ENCODE measurements around the gene ITGA2.

Gene ITGA2

DNA sequence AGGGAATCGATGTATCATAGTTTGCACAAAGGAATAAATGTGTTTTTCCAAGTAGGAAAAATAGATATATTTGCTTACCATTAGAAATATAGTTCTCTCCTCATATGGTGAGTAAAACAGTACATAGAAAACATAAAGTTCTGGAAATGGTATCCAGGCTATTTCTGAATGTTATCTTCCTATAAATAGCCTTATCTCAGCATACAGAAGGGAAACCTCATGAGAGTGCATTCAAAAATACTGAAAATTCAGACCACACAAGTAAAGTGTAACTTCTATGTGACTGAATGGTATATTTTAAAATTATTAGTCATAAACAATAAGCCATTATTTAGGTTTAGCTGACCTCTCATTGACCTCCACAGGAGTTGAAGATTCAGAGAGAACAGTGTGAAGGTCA, 76.9 kb downstream of the ITGA2 start:
- DNase-seq: no peak

DNA sequence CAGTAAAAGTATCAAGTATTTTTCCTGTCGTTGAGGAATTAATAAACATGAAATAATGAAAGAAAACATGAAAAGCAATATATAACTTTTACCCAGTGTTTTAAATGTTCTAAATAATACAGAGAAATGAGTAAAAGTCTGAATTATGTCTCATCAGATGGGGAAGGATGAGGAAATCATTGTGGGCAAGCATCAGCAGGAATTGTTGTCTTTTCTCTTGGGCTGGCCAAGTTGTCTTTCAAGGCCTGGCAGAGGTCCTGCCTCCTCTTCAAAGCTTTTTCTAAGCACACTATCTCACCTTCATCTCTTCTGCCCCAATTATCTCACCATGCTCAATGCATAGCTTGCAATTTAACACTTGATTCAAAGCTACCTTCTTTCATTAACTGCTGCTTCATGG, 78.5 kb downstream of the ITGA2 start:
- no peak for DNase-seq

DNA sequence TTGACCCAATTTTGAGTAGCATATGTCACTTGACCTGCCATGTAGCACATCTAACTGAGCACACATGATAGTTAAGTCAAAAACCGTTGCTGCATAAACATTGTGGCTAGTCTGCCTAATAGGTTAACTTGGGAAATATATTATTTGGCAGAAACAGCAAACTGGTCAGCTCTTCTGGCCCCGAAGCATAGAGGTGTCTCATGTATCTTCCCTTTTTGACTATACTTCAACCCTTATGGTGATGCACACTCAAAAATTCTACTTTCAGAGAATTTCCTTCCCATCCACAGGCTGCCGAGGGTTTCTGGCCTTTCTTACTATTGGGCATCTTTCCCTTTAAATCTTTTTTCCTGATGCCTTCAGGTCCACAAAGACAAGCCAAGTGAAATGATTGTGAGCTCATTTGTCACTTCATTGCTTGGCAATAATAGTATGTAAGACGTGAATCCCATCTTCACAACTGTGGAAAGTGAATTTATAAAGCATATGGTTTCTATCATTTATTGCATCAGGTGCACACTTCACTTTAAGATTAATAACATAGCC, 79.2 kb downstream of the ITGA2 start:
- DNase-seq: no peak

DNA sequence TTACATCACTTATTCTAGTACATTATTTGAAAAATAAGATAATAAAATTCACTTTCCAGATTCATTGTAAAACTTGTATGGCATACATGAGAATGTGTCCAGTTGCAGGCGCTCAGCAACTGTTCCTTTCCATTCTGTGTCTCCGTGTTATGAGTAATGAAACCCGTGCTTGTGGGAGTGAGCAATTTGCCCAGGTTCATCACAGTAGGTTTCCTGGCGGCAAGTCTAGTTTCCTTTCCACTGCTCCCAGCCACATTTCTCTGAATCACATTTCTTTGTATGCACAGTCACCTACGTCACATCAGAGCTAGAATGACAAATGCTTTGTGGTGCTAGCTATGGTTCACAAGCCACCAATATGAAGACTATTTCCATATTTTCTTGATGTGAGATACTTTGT, 80.5 kb downstream of the ITGA2 start:
- DNase-seq: no peak

DNA sequence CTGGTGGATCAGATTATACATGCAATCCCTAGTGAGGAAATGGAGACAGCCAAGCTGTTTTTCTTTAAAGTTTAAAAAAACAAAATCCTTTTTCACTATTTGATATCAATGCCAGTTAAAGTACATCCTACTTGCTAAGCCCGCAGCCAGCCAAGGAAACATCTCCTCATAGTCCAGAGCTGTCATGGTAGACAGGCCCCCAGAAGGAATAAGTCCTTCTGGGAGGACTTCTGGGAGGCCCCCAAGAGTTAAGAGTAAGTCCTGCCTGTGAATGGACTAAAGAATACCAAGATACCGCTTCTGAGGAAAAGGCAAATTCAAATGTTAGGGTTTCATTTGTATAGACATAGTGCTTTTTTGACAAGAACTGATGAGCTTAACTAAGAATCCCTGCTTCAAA, 82.1 kb downstream of the ITGA2 start:
- no peak for DNase-seq

DNA sequence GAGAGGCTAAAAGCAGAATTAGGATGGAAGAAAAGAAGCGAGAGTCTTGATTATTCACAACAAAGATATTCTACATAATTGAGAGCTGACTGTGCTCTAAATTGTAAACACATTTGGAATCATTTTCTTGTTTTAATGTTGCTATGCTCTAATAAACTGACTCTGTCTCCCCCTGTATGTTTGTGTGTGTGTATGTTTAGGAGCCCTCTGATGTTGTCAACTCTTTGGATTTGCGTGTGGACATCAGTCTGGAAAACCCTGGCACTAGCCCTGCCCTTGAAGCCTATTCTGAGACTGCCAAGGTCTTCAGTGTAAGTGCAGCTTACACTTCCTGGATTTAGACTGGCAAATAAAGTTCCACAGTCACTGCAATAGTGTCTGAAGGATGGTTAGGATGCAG, 82.6 kb downstream of the ITGA2 start:
- no peak for DNase-seq

DNA sequence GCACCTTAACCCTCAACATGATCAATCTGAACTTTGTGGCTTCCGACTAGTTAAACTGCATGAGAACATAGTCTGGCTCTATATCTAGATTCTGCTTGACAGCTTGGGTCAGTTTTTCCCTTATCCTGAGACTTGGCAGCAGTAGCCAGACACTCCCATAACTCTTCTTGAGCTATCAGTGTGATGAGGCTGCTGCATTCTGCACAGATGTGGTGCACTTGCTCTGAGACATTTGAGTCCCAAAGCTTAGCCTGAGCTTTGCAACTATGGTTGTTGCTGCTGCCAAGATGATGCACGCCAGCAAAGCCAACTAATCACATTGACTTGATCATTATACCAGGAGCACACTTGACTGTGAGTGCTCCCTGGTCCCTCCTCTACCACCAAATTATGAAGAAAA, 84.2 kb downstream of the ITGA2 start:
- DNase-seq: no peak

DNA sequence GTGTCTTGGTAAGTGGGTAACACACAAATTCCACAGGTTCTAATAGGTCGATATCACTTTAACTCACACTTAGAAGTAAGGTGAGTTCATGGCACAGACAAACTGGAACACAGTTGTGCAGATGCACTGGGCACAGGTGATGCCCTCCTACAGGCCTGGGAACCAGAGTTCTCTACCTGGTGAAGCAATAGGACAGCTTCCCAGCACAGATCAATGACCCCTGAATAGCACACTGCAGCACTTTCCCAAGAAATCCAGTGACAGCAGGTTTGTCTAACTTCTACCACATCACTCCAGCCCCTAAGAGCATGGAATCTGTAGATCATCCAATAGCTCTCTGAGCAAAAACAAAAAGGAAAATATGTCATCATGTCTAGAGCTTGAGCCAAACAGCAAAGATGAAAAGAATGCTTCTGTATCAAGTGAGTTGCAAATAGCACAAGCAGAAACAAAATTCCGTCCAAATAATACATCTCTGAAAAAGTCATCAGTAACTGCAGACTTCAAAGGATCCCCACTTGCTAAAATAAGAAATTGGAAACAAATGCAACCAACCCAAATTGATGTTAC, 86.9 kb downstream of the ITGA2 start:
- DNase-seq: no peak

DNA sequence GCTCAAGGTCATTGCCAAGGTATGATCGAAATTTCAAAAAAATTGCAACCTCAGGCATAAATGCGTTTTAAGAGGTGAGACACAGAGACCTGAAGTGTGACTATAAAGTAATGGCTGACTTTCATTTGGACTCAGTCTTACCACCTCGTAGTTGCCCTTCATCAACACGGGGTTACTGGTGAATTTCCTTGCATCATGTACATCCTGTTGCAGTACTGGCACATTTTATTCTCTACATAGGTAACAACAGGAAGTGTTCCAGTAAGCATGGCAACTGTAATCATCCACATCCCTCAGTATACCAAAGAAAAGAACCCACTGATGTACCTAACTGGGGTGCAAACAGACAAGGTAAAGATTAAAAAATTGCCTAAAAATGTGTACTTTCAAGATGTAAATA, 91.1 kb downstream of the ITGA2 start:
- no peak for DNase-seq

DNA sequence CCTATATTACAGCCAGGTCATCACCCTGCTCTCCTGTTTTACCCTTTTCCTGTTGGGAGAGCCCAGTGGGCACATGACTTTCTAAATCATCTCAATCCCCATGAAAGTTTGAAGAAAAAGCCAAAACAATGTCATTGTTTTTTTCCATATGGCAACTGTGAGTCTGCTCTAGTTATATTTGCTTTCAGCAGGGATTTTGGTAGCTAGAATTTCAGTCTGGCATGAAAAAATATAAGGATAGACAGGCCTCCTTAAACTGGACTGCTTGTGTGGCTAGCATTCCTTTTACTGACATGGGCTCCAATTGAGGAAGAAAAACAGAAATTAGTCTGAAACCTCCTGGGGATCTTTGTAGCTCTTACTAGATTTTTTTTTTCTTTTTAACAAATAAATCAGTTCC, 94.8 kb downstream of the ITGA2 start:
- no peak for DNase-seq

DNA sequence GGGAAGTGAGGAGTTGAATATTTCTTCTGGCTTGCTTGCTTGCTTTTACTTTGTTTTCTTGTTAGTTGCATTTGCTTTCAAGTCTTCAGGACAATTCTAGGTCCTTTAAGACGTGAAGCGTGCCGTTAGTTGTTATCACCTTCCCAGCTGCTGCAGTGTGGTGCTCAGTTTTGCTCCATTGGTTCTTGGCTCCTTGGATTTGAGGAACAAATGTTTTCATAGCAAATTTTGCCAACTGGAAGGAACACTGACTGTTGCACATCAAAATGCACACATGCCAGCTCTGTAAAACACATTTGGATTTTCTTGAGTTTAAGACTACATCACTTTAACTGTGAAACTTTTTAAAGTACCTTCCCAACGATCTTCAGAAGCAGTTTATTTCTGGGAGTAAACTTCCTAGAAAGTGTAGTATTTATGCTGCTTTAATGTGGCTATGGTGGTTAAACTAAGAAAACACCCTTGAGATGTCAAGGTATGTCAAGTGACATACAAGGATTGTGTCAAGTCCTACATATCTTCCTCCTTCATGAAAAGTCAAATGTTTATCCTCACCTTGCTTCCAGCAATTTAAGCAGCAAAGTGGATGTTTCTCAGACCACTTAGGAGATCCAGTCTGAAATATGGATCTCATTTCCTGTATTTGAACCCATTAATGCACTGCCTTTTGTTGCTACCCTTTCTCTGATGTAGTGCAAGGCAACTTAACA, 95.5 kb downstream of the ITGA2 start:
- no peak for DNase-seq

DNA sequence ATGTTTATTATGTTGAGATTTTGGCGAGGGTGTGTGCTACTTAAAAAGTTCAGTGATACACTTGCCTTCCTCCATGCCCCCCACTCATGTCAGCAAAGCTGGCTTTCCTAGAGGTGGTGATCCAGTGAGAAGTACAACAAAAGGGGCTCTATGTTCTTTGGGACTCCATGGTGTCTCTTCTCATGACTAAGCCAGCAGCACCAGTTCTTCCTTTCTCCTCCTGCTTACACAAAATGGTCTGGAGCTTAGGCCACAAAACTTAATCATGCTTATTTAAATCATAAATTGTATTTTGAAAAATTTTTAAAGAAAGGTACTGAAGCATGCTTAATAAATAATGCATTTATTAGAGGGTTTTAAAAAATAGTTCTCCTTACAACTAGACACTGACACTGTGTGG, 98.0 kb downstream of the ITGA2 start:
- DNase-seq: no peak

DNA sequence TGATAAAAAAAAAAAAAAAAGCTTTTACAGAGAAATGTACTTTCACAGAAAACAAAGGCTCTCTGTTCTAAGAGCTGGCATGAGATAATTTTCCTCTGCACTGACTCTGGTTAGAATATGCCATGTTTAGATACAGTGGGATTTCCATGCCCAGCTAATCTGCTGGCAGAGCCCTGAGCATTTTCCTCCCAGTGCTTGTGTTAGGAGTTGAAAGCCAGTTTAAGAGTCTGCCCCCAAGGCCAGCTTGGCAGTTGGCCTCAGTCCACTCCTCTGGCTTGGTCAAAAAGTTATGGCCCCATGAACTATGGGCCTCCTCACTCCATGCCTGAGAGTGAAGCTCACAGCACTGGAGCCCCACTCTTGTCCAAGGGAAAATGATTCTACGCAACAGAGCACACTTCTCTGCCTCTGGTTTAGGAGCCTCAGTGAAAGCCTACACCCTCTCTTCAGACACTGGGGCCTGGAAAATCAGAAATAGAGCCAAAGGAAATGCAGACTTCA, 98.5 kb downstream of the ITGA2 start:
- DNase-seq: no peak

DNA sequence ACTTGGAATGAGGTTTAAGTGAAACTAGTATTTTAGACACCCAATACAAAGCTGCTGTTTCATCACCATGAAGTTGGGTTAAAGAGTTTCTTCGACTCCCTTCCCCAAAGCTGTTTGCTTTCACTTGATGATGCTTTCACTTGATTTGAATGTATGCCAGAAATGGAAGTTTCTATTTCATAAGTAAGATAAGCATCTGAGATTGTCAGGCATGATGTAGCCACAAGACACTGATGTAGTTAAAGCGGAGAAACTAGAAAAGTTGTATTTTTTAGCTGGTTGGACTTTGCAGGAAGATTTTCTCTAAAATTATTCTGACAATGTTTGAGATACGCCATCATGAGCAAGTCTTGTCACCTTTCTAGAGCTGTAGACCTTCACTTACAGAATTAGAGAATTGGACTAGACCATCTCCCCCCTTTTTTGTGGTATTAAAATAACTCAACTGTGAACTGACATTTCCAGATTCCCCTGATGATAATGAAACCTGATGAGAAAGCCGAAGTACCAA, 100.4 kb downstream of the ITGA2 start:
- DNase-seq: no peak

DNA sequence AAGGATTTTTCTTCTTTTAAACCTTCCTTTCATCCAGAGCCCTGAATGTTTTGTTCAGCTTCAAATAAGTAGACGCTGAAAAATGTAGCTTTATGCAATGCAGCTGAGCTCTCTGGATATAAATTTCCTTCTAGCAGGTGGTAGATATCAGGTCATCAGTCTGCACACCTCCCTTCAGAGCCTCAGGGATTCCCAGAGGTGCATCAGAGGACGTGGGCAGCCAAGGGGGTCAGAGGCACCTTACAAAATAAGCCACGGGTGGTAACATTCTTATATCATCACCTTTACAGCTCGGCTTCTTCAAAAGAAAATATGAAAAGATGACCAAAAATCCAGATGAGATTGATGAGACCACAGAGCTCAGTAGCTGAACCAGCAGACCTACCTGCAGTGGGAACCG, 101.1 kb downstream of the ITGA2 start:
- DNase-seq: no peak

DNA sequence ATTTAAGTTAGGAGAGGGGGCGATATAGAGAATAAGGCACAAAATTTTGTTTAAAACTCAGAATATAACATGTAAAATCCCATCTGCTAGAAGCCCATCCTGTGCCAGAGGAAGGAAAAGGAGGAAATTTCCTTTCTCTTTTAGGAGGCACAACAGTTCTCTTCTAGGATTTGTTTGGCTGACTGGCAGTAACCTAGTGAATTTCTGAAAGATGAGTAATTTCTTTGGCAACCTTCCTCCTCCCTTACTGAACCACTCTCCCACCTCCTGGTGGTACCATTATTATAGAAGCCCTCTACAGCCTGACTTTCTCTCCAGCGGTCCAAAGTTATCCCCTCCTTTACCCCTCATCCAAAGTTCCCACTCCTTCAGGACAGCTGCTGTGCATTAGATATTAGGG, 102.1 kb downstream of the ITGA2 start:
- DNase-seq: no peak

DNA sequence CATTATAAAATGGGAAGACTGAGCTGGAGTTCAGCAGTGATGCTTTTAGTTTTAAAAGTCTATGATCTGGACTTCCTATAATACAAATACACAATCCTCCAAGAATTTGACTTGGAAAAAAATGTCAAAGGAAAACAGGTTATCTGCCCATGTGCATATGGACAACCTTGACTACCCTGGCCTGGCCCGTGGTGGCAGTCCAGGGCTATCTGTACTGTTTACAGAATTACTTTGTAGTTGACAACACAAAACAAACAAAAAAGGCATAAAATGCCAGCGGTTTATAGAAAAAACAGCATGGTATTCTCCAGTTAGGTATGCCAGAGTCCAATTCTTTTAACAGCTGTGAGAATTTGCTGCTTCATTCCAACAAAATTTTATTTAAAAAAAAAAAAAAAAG, 103.1 kb downstream of the ITGA2 start:
- no peak for DNase-seq

DNA sequence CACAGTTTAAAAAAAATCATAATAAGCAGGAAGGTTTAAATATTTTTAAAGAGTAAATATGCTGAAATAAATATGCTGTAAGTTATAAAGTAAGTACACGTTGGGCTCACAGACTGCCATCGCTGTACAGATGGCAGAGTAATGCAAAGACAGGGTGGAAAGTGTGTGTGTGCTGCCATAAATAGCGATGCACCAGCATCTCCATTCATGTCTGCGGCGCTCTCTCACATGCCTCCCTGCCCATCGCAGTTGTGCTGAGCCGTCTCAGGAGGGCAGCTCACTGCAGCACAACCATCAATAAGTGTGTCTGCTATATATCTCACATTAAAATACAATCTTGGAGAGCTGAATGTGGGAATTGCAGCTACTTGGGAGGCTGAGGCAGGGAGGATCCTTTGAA, 106.1 kb downstream of the ITGA2 start:
- DNase-seq: no peak

DNA sequence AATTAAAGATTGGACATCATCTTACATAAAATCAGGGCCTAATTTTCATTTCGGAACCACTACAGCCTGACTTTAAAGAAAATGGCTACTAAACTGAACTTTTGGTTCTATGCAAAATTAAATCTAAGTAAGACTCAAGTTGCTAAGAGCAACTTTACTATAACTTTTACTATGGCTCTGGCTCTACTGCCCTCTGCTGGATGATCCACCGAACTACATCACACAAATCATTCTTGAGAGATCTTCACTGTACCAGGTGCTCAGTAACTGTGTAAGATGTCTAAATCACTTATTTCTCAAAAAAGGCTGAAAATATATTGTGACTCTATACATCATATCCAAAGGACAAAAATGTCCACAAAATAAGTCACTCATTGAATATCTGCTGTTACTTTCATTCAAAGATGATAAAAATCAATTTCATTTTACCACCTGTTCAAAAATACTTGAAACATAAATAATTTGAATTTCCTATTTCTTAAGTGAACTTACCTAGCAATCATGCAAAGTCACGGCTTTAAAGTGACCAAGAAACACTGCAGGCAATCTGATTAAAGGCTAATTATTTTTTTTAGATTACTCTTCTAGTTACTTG, 106.9 kb downstream of the ITGA2 start:
- peak; percentile 67 to 68 for DNase-seq

DNA sequence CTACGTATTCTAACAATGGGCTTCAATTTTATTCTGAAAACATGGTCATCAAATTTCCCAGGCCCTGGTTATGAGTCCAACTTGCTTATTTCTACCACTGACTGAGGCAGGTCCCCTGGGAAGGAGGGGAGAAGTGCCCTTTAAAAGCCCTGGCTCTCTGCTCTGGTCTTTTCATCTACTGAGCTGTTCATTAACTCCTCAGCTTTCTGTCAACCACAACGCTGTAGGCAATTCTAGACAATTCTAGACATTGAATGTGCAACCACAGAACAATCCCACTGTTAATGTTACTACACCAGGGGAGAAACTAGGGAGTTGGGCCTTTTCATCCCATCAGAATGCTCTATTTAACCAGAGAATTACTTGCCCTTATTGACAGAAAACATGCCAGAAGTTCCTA, 110.4 kb downstream of the ITGA2 start:
- DNase-seq: no peak

DNA sequence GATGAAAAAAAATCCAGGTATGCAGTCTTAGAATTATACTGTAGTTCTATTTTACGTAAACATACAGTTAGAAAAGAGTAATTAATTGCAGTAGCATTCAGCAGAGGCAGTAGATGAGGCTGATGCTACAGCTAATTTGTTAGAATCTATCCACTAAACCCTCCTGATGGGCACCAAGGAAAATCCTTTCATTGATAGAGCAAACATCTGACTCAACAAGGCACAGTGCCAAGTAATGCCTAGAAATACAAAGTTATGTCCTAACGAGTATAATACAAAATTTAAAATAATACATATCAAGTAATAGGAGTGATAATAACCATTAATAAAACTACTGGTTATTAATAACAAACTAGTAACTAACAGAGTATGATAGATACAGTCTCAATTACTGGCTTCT, 111.5 kb downstream of the ITGA2 start:
- no peak for DNase-seq

DNA sequence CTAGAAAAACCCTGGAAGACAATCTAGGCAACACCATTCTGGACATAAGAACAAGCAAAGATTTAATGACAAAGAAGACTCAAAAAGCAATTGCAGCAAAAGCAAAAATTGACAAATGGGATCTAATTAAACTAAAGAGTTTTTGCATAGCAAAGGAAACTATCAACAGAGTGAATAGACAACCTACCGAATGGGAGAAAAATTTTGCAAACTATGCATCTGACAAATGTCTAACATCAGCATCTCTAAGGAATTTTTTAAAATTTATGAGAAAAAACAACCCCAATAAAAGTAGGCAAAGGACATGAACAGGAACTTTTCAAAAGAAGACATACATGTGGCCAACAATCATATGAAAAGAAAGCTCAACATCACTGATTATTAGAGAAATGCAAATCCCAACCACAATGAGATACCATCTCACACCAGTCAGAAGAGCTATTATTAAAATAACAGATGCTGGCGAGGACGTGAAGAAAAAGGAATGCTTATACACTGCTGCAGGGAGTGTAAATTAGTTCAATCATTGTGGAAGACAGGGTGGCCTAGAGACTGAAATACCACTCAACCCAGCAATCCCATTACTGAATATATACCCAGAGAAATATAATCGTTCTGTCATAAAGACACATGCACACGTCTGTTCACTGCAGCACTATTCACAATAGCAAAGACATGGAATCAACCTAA, 116.6 kb downstream of the ITGA2 start:
- DNase-seq: no peak

DNA sequence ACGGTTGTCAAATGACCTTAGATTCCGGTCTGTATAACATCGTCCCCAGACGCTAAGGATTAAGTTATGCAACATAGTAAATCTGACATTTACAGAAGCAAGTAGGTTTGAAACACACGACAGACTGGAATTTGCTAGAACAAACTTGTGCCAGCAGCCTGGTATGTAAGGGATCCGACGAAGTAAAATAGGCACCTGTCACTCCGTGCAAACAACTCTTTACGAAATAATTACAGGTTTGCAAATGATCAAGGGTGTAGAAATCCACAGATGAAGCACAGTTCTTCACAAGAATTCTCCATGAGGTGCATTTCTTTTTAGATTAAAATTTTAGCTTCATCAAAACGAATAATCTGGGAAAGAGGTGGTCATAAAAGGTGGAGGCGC, 119.9 kb downstream of the ITGA2 start:
- DNase-seq: peak; percentile 2 to 15
